ENCODE measurements around the gene MYBL2. TPM values are rescaled to one million over a fixed set of nuclear protein-coding genes. Genes with fewer than 3 reads are reported as not detected.

Gene MYBL2
- total and polyA plus RNA-seq, 4 donors, result 1.6 to 30.9 (median 1.9) TPM; not detected in 1

- DNase-seq (ENCODE audit: low spot score), result no peak
- 90% methylated on average over 4 of the region's 4 CpGs for WGBS
- TF ChIP-seq NR2F2 (IDR thresholded peaks at IDR 0.05), result no peak
- TF ChIP-seq ZBTB33 (IDR thresholded peaks at IDR 0.05), result no peak
- TF ChIP-seq HNF4A (conservative IDR thresholded peaks at IDR 0.05), result no peak
- TF ChIP-seq GABPA (IDR thresholded peaks at IDR 0.05 in 1 of 2, conservative IDR thresholded peaks at IDR 0.05 in 1 of 2), result no peak
- TF ChIP-seq EGR1 (IDR thresholded peaks at IDR 0.05; ENCODE audit: low read depth in 2 of 2), result no peak
- TF ChIP-seq TAF1 (conservative IDR thresholded peaks at IDR 0.05), result no peak
- no peak for TF ChIP-seq MAX (IDR thresholded peaks at IDR 0.05)
- no peak for TF ChIP-seq RAD21 (IDR thresholded peaks at IDR 0.05)
- TF ChIP-seq YY1 (IDR thresholded peaks at IDR 0.05), result no peak
- TF ChIP-seq JUND (IDR thresholded peaks at IDR 0.05), result no peak
- no peak for TF ChIP-seq HNF4G (IDR thresholded peaks at IDR 0.05)
- TF ChIP-seq SP1 (IDR thresholded peaks at IDR 0.05), result no peak
Observed at GRCh38 chr20:43689165-43689564, 22.3 kb downstream of the MYBL2 start.

GRCh38 chr20:43690943-43691598 lies 24.2 kb downstream of the MYBL2 start:
- TF ChIP-seq HNF4G (IDR thresholded peaks at IDR 0.05), result no peak
- TF ChIP-seq REST (IDR thresholded peaks at IDR 0.05), result no peak
- no peak for TF ChIP-seq JUND (IDR thresholded peaks at IDR 0.05)
- no peak for TF ChIP-seq SP1 (IDR thresholded peaks at IDR 0.05)
- TF ChIP-seq RAD21 (IDR thresholded peaks at IDR 0.05), result no peak
- no peak for TF ChIP-seq ATF3 (IDR thresholded peaks at IDR 0.05)
- TF ChIP-seq MAX (IDR thresholded peaks at IDR 0.05), result no peak
- TF ChIP-seq CTCF (IDR thresholded peaks at IDR 0.05; ENCODE audit: low read depth, low read length, missing input control), result no peak
- TF ChIP-seq GABPA (IDR thresholded peaks at IDR 0.05 in 1 of 2, conservative IDR thresholded peaks at IDR 0.05 in 1 of 2), result no peak
- no peak for TF ChIP-seq ZBTB33 (IDR thresholded peaks at IDR 0.05)
- TF ChIP-seq EGR1 (IDR thresholded peaks at IDR 0.05; ENCODE audit: low read depth in 2 of 2), result no peak
- TF ChIP-seq FOXA2 (IDR thresholded peaks at IDR 0.05), result no peak
- no peak for TF ChIP-seq HNF4A (conservative IDR thresholded peaks at IDR 0.05)
- TF ChIP-seq RXRA (IDR thresholded peaks at IDR 0.05), result no peak
- TF ChIP-seq FOXA1 (IDR thresholded peaks at IDR 0.05), result no peak
- TF ChIP-seq TAF1 (conservative IDR thresholded peaks at IDR 0.05), result no peak
- no peak for TF ChIP-seq YY1 (IDR thresholded peaks at IDR 0.05)
- TF ChIP-seq NR2F2 (IDR thresholded peaks at IDR 0.05), result no peak
- no peak for DNase-seq (ENCODE audit: low spot score)
- Histone ChIP-seq H3K4me1 (ENCODE audit: control insufficient read depth in 4 of 4, insufficient read depth in 4 of 4, low read length in 3 of 4) (no peaks in the 10 kb centered on the region), H3K9me3 (ENCODE audit: control insufficient read depth in 4 of 4, low read length in 3 of 4) (no peaks in the 10 kb centered on the region), H3K27me3 (ENCODE audit: control insufficient read depth in 4 of 4, insufficient read depth in 4 of 4, low read length in 3 of 4) (no peaks in the 10 kb centered on the region), H3K4me3 (ENCODE audit: low read depth in 1 of 3, low read length in 3 of 3) (no peak overlapping the region), H3K27ac (ENCODE audit: low read depth in 1 of 2, low read length in 2 of 2) (no peak overlapping the region), H3K9ac (ENCODE audit: low read depth in 1 of 2, low read length in 2 of 2) (no peak overlapping the region), H3K36me3 (ENCODE audit: control insufficient read depth in 4 of 4, insufficient read depth in 3 of 4, low read depth in 1 of 4, low read length in 3 of 4) (no peaks in the 10 kb centered on the region)
- 91% methylated on average over 9 of the region's 9 CpGs for WGBS

More at GRCh38 chr20:43689165-43689564, 22.3 kb downstream of the MYBL2 start:
- H3K9me3 ChIP-seq (ENCODE audit: control insufficient read depth in 4 of 4, low read length in 3 of 4), result no peaks in the 10 kb centered on the region
- H3K9ac ChIP-seq (ENCODE audit: low read depth in 1 of 2, low read length in 2 of 2), result no peak overlapping the region
- H3K36me3 ChIP-seq (ENCODE audit: control insufficient read depth in 4 of 4, insufficient read depth in 3 of 4, low read depth in 1 of 4, low read length in 3 of 4), result no peaks in the 10 kb centered on the region
- H3K27me3 ChIP-seq (ENCODE audit: control insufficient read depth in 4 of 4, insufficient read depth in 4 of 4, low read length in 3 of 4), result no peaks in the 10 kb centered on the region
- no peak overlapping the region for H3K4me3 ChIP-seq (ENCODE audit: low read depth in 1 of 3, low read length in 3 of 3)
- no peak overlapping the region for H3K27ac ChIP-seq (ENCODE audit: low read depth in 1 of 2, low read length in 2 of 2)
- no peaks in the 10 kb centered on the region for H3K4me1 ChIP-seq (ENCODE audit: control insufficient read depth in 4 of 4, insufficient read depth in 4 of 4, low read length in 3 of 4)
